ENCODE results near the gene RMND5A. TPM values are rescaled to one million over a fixed set of nuclear protein-coding genes. Genes with fewer than 3 reads are reported as not detected.
A peak's percentile ranks its signal among the peaks of the same experiment; 100 is the strongest.
"Not testable (repeated sequence)": the region's sequence is repeated elsewhere in the genome, so short reads cannot be mapped to it uniquely, and the experiment has no call there.

RMND5A gene
- total RNA-seq, 1 donor, result 24.6 TPM

DNA sequence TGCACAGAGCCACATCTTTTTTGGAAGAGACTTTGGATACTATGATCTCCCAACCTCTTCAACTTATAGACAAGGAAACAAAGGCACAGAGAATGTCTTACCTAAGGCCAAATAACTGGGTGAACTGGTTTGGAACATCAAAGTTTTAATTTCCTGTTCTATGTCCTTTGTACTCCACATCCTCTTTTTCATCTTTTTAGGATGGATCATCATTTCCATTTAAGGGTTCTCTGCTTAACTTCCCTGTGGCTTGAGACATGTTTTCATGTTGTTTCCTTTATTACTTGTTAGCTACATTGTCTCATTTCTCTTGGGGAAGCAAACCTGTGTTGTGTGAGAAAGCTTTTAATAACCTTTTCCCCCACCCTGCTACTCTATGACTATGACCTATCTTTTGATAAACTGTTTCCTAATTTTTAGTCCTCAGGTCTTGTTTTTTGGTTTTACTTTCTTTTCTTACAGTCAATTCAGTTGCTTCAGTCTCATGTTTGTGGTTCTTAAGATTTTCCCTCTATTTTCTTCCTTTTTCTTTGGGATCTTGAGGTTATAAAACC lies 22.5 kb upstream of the RMND5A start:
- no peak for TF ChIP-seq CTCF (IDR thresholded peaks at IDR 0.05; ENCODE audit: insufficient read depth, low read depth, low read length)
- DNase-seq (ENCODE audit: low read depth), result no peak
- no peak overlapping the region for H3K4me3 ChIP-seq (ENCODE audit: low read depth, low read length)

- DNase-seq (ENCODE audit: low read depth), result no peak
- no peak for TF ChIP-seq CTCF (IDR thresholded peaks at IDR 0.05; ENCODE audit: insufficient read depth, low read depth, low read length)
- H3K4me3 ChIP-seq (ENCODE audit: low read depth, low read length), result no peak overlapping the region
Measured at GRCh38 chr2:86700690-86701089, 19.4 kb upstream of the RMND5A start.

DNA sequence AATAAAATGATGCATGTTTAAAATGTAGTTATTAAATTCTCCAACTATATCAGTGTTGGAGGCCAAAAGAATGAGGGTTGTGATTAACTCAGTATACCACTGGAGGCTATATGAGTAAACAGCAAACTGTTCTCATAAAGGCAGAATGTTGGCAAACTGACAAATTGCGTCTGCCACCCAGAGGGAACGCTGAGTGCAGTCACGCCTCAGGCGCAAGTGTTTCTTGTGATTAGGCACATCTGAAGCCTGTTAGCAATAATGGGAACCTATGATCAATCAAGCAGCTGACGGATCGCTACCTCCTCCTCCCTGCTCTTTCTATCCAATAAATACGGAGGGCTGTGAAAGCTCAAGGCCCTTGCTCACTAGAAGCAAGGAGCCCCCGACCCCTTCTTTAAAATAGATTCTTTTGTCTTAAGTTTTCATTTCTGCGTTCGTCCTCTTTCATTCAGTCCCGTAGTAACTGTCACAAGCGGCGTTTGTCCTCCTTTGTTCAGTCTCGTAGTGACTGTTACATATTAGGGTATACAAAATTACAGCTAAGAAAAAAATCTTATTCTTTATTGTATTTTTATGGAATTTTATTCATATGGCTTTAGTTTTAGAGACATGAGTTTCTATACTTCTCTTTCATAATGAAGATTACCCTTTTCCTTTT lies 16.3 kb upstream of the RMND5A start:
- no peak for TF ChIP-seq CTCF (IDR thresholded peaks at IDR 0.05; ENCODE audit: insufficient read depth, low read depth, low read length)
- peak; percentile 37 for DNase-seq (ENCODE audit: low read depth)
- no peak overlapping the region for H3K4me3 ChIP-seq (ENCODE audit: low read depth, low read length)

GRCh38 chr2:86704459-86704971 lies 15.6 kb upstream of the RMND5A start:
- no peak overlapping the region for H3K4me3 ChIP-seq (ENCODE audit: low read depth, low read length)
- DNase-seq (ENCODE audit: low read depth), result peak; percentile 43
- TF ChIP-seq CTCF (IDR thresholded peaks at IDR 0.05; ENCODE audit: insufficient read depth, low read depth, low read length), result no peak

DNA sequence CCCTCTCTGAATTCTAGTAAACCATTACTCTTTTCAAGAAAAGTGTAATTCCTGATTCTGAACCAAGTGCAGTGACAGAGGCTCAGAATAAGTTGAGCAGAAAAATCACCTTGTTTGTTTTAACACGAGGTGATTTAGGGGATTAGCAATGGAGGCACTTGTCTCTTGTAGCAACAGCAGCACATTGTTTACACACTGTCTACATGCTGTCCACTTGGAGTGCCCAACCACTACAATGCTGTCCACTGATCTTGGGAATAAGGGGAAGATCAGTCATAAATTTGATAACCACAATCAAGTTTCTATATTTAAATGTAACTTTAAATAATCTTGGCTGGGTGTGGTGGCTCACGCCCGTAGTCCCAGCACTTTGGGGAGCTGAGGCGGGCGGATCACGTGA lies 13.9 kb upstream of the RMND5A start:
- no peak for DNase-seq (ENCODE audit: low read depth)
- TF ChIP-seq CTCF (IDR thresholded peaks at IDR 0.05; ENCODE audit: insufficient read depth, low read depth, low read length), result no peak
- H3K4me3 ChIP-seq (ENCODE audit: low read depth, low read length), result no peak overlapping the region

- H3K4me3 ChIP-seq (ENCODE audit: low read depth, low read length), result no peak overlapping the region
- no peak for DNase-seq (ENCODE audit: low read depth)
- TF ChIP-seq CTCF (IDR thresholded peaks at IDR 0.05; ENCODE audit: insufficient read depth, low read depth, low read length), result no peak
Measured at GRCh38 chr2:86706935-86707334, 13.2 kb upstream of the RMND5A start.

GRCh38 chr2:86708126-86708525 lies 12.0 kb upstream of the RMND5A start:
- not testable (repeated sequence) for H3K4me3 ChIP-seq (ENCODE audit: low read depth, low read length); DNase-seq (ENCODE audit: low read depth)

DNA sequence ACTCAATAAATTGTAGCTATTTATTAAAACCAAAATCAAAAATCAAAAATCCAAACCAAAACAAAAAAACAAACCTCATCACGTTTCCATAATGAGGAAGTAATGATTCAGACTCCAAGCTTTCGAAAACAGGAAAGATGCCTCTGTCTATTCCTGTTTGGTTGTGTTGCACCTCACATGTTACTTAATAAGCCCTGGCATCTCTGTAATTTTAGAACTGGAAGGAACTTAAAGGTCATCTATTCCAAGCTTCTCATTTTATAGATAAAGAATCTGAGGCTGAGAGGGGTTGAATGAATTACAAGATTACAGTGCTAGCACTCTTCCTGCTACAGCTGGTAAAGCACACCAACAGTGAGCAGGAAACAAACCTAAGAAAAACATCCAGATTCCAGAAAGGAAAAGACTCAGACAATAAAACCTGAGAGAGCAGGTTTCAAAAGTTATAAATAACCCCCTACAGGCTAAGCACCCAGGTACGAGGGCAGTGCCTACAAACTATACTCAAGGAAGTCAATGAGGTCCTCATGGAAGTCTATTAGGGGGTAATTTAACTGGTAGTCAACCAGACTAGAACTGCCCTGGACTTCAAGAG lies 5.4 kb upstream of the RMND5A start:
- DNase-seq (ENCODE audit: low read depth); H3K4me3 ChIP-seq (ENCODE audit: low read depth, low read length): not testable (repeated sequence)

GRCh38 chr2:86719263-86719636 lies 841 bp upstream of the RMND5A start:
- H3K4me3 ChIP-seq (ENCODE audit: low read depth, low read length), result peak overlapping the region; percentile 60
- DNase-seq (ENCODE audit: low read depth), result not testable (repeated sequence)

DNA sequence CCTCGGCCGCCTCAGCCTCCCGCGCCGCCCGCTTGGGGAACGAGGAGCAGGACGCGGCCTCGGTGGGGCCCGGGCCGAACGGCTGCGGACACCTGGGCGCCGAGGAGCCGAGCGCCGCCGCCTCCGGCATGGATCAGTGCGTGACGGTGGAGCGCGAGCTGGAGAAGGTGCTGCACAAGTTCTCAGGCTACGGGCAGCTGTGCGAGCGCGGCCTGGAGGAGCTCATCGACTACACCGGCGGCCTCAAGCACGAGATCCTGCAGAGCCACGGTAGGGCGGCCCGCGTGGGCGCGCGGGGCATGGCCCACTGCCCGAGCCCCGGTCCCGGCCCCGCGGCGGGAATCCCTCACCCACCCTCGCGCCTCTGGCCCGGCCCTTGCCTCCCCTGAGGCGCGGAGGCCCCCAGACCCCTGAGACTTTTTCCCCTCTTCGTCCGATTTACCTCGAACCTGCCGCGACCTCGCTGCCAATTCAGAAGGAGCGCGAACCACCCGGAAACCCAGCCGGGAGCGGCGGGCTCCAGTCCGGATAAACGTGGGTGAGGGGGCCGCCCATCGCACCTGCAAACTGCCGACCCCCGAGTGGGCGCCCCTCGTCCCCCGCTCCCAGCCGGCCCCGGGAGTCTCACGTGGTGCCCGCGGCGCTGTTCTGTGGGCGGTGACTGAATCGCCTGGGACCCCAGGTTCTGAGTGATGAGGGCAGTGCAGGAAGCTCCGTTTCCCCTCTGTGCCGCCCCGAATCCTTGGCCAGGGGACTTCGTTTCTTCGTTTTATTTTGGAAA lies 639 bp downstream of the RMND5A start:
- DNase-seq (ENCODE audit: low read depth), result peak; percentile 47
- H3K4me3 ChIP-seq (ENCODE audit: low read depth, low read length), result peak overlapping the region; percentile 64
